ENCODE results near the gene ARHGEF4. TPM values are rescaled to one million over a fixed set of nuclear protein-coding genes. Genes with fewer than 3 reads are reported as not detected.

The ARHGEF4 gene
- total RNA-seq, 1 donor from 2014 or later: 9.3 TPM

GRCh38 chr2:130832296-130832940, 4.3 kb upstream of the ARHGEF4 start:
- no peak for TF ChIP-seq CTCF (IDR thresholded peaks at IDR 0.05; ENCODE audit: insufficient read depth, low read length, poor library complexity, severe bottlenecking)
- H3K27me3 ChIP-seq (ENCODE audit: control insufficient read depth, insufficient read depth, low read length): peaks cover 9% of the 10 kb centered on the region
- no peaks in the 10 kb centered on the region for H3K36me3 ChIP-seq (ENCODE audit: control insufficient read depth, insufficient read depth, low read length)
- no peak for DNase-seq (ENCODE audit: low read depth)
- H3K4me3 ChIP-seq (ENCODE audit: low read depth, low read length): no peak overlapping the region

GRCh38 chr2:130834091-130834930, 2.4 kb upstream of the ARHGEF4 start:
- no peak for TF ChIP-seq CTCF (IDR thresholded peaks at IDR 0.05; ENCODE audit: insufficient read depth, low read length, poor library complexity, severe bottlenecking)
- H3K4me3 ChIP-seq (ENCODE audit: low read depth, low read length): no peak overlapping the region
- H3K27me3 ChIP-seq (ENCODE audit: control insufficient read depth, insufficient read depth, low read length): peaks cover 20% of the 10 kb centered on the region
- no peaks in the 10 kb centered on the region for H3K36me3 ChIP-seq (ENCODE audit: control insufficient read depth, insufficient read depth, low read length)
- peak; percentile 28 for DNase-seq (ENCODE audit: low read depth)

- Histone ChIP-seq H3K27me3 (ENCODE audit: control insufficient read depth, insufficient read depth, low read length) (peaks cover 20% of the 10 kb centered on the region), H3K4me3 (ENCODE audit: low read depth, low read length) (no peak overlapping the region), H3K36me3 (ENCODE audit: control insufficient read depth, insufficient read depth, low read length) (no peaks in the 10 kb centered on the region)
- no peak for DNase-seq (ENCODE audit: low read depth)
- TF ChIP-seq CTCF (IDR thresholded peaks at IDR 0.05; ENCODE audit: insufficient read depth, low read length, poor library complexity, severe bottlenecking): no peak
These were observed 1.6 kb upstream of the ARHGEF4 start for GRCh38 chr2:130834931-130835765.

- no peak overlapping the region for H3K4me3 ChIP-seq (ENCODE audit: low read depth, low read length)
- H3K27me3 ChIP-seq (ENCODE audit: control insufficient read depth, insufficient read depth, low read length): peaks cover 20% of the 10 kb centered on the region
- no peak for DNase-seq (ENCODE audit: low read depth)
- TF ChIP-seq CTCF (IDR thresholded peaks at IDR 0.05; ENCODE audit: insufficient read depth, low read length, poor library complexity, severe bottlenecking): no peak
- H3K36me3 ChIP-seq (ENCODE audit: control insufficient read depth, insufficient read depth, low read length): no peaks in the 10 kb centered on the region
These were observed 1.0 kb upstream of the ARHGEF4 start for GRCh38 chr2:130835766-130836015.

- TF ChIP-seq CTCF (IDR thresholded peaks at IDR 0.05; ENCODE audit: insufficient read depth, low read length, poor library complexity, severe bottlenecking): no peak
- Histone ChIP-seq H3K4me3 (ENCODE audit: low read depth, low read length) (peak overlapping the region; percentile 33), H3K36me3 (ENCODE audit: control insufficient read depth, insufficient read depth, low read length) (no peaks in the 10 kb centered on the region), H3K27me3 (ENCODE audit: control insufficient read depth, insufficient read depth, low read length) (peaks cover 20% of the 10 kb centered on the region)
- no peak for DNase-seq (ENCODE audit: low read depth)
These were observed 579 bp downstream of the ARHGEF4 start for GRCh38 chr2:130837175-130837810.
